HG03095 (cell line): ENCODE measurements around the gene PARD3B.

Experiments used
- ATAC-seq: cut with Tn5 transposase; IDR thresholded peaks from one replicate; pipeline ENCODE4 v1.9.1; 2021; ENCODE audit warnings: moderate library complexity; ENCODE audit not compliant: unreplicated experiment

PARD3B gene

DNA sequence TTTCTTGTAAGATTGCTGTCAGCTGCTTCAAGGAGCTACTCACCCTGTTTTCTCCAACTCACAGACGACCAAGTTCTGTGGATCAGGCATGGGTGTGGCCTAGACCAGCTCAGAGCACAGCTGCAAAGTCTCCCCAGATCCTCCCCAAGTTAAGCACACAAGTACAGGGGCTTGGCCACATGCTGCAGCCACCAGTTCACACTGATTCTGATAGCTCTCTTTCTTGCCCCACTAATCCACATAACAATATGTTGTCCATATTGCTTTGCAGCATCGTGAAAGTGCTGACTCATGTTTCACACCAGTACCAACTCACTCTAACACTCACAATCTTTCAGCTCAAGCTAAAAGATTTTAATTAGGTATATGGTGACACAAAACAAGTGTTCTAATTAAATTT lies 437.0 kb downstream of the PARD3B start:
- no peak for ATAC-seq

DNA sequence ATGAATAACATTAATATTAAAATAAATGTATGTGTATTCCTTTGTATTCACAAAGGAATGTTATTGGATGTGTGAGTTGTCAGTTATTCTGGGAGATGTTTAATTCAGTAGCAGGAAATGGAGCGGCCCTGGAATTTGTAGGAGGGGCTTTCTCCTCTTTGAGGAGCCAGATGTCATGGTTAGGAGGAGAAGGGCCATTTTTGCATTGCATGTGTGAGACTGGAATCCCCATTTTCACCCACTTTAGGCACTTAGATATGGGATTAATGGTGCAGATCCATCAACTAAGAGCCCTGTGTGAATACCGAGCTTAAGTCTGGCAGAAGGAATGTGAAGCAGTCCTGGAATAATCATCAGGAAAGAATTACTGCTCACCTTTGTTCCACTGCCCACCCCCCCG lies 439.2 kb downstream of the PARD3B start:
- no peak for ATAC-seq

DNA sequence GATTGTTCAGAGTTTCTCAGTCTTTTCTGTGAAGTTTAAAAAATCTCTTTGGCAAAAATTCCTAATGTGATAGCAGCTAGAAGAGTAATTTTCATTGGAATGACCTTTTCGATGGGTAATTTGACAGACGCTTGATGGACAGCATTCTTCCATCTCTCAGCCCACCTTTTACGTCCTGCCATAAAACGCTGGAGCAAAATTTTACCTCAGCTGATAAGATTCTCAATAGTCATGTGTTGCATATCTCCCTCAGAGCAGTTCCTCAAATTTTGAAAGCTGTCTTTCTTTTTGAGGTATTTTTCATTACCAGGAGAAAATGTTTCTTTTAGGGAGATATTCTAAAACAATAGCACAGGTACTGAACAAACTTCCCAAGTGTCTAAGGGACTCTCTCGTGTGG lies 441.4 kb downstream of the PARD3B start:
- ATAC-seq: no peak

DNA sequence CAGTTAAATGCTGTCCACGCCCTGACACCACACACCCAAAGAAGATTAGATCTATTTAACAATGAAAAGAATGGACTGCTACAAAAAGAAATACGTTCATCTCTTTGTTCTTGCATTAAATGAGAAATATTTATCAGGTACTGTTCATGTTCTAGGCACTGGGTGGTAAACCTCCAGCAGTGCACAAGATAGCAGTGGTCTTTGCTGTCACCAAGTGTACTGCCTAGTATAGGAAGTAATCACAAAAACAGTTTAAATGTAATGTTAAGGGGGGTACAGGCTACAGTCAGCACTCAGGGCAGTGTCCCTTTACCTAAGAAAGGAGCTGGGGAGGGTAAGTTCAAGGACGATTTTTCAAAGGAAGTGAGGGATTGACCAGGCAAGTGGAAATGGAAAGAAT lies 443.6 kb downstream of the PARD3B start:
- no peak for ATAC-seq

DNA sequence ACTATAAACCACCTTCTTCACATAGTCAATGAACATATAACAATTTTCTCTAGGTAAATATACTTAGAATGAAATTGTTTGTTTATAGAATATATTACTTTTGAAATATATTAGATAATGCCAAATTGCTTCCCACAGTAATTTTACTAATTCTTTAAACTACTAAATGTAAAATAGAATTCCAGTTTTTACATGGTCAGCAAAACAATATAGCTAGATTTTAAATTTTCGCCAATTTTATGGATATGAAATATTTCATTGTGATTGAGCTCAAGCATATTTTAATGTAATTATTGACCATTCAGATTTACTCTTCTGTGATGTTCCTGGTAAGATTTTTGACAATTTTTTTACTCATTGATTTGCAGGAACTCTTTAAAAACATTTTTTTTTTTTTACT lies 444.6 kb downstream of the PARD3B start:
- ATAC-seq: no peak

DNA sequence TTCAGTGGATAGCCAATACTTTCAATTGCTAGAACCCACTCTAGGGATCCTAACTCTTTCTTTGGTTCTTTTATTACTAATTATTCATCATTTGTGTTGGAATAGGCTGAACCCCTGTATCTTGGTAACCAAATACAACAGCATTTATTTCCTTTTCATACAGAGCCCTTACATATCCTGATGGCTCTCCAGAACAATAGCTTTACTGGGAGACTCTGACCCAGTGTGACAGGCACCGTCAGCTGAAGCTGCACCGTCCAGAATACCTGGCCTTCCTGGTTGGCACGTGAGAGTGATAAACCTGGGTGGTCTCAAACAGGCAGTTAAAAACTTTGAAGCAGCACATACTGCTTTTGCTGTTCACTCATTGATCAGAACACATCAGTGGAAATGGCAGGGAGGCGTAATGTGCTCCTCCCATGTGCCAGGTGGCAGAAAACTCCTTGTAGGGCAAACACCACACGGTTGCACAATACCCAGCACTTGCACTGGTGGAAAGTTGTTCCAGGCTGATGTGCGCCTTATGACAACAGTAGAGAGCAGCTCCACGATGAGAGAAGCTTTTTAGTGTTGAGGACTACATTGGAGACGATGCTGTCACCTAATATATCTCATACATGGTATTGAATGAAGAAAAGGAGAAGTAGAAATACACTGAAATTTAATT lies 456.2 kb downstream of the PARD3B start:
- ATAC-seq: no peak

DNA sequence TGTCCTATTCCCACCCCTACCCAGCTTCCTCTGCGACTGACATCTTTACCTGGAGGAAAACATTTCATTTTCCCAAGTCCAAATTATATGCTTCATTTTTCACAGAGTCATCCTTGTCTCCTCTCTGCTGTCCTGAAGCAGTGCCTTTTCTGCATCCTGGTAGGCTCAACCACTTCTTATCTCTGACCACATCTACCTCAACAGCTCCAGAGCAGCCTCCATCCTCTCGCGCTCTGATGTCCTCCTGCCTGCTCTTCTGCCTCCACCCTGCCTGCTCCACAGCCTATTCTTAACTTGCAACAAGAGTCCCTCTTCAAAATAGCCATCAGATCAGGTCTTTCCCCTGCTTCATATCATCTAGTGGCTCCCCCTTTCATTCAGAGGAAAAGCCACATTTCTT lies 457.1 kb downstream of the PARD3B start:
- ATAC-seq: no peak

DNA sequence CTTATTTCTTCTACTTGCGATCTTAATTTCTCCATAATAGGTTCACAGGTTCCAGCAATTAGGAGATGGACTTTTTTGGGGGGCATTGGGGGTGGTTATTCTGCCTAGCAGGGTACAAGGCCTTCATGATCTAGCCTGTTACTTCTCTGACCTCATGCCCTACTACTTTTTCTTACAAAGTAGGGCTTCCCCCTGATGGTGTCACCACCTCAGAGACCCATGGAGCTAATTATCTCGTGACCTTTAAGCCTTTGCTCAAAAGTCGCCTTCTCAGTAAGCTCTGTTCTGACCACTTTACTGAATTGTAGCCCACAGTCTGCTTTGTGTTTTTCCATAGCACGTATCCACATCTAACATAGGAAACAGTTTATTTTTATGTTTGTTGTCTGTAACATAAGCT lies 458.0 kb downstream of the PARD3B start:
- ATAC-seq: no peak

DNA sequence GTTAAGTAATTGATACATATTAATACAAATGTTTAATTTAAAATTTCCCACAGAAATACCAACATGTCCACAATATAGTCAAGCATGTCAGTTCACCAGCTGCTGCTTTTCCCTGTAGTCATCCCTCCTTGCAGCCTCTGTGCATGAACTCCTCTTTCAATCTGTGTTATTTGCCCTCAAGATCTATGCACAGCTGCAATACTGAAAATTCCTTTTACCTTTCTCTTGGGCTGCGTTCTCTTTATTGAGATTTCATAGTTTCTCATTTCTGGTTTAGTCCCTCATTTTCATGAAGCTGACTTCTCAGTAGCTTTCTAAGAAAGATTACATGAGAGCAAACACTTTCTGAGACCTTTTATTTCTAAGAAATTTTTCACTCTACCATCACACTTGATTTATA lies 464.9 kb downstream of the PARD3B start:
- no peak for ATAC-seq

DNA sequence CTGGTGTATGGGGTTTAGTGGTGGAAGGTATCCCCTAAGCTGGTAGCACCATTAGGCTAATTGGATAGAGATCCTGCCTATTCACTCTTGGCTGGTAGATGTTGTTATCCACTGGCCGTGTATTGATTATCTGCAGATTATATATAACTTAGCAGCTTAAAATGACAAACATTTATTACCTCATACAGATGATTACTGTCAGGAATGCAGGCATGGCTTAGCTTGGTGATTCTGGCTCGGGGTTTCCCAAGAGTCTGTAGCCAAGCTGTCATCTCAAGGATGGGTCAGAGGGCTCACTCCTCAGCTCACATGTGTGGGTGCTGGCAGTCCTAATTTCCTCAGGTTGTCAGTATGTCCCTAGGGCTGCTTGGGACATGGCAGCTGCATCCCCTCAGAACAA lies 465.8 kb downstream of the PARD3B start:
- no peak for ATAC-seq

DNA sequence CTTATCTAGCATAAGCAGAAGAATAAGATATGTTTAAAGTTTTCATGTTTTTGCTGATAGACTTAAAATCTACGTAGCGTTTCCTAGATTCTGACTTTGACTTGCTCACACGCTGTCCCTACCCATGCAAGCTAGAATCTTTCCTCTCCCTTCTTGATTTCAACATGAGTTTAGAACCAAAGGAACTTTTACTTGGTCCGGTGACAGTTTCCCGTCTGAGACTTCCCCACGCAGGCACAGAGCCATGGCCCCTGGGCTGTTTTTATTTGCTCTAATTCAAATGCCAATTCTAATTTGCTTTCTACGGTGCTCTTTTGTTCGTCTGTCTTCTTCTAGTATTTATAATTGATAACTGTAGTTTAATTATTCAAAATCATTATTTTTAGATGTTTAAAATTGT lies 467.7 kb downstream of the PARD3B start:
- no peak for ATAC-seq

DNA sequence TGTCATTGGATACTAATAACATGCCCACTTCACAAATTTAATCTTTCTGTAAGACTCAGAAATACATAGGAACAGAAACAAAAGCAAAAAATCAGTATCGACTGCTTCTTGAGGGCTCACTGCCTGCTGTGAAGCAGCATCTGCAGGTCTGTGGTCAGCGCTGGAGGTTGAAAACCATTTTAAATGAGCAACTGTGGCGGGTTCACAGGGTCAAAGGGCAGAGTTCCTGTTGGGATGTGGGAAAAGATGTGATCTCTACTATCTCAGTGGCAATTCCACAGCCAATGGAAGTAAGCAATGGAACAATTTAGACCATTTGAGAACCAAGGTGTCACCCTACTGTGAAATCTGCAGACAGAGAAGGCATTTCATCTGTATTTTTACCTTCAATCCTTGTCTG lies 468.3 kb downstream of the PARD3B start:
- ATAC-seq: no peak

DNA sequence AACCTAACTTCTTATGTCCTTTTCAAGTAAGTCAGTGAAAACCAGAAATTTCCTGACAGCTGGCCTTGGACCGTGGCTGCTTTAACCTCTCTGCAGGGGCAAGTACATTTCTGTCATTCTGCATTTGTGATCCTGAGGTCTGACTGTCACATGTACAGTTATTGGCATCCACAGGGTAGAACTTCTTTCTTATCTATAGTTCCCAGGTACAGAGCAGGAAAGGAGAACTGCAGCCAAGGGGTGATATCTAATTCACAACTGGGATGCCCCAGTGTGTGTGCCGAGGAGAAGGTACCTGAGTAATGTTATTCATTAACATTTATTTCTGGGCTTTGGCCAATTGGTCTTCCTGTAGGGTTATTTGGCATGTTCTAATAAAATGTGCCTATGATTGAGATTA lies 468.9 kb downstream of the PARD3B start:
- no peak for ATAC-seq

DNA sequence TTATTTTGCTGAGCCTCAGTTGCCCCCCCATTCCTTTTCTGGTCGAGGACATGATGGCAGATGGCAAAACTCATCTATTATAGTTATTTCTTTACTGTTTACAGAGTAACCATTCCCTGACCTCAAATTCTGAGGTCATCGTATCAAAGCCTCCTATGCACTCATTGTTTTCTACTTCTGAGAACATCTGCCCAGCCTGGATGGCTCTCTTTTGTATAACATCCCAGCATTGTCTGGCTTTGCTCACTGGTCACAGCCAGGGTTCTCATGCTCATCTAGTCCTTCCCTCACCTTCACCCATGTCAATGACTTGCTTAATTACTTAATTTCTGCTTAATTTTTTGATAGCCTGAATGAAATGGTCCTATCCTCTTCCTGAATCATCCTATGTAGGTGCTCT lies 472.1 kb downstream of the PARD3B start:
- ATAC-seq: no peak

DNA sequence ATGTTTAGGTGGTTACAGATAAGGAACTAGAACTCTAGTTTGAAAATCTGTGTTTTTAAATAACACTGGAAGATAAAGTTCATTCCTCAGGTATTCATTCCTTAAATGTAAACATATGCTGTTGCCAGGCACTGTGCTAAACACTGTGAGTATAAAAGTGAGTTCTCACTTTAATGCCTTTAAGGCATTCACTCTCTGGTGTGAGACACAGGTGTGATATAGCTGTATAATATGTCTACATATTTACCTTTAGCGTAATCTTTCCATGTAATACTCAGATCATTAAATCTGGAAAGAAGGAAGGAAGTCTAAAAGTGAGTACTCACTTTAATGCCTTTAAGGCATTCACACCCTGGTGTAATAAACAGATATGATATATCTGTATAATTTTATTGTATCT lies 472.6 kb downstream of the PARD3B start:
- no peak for ATAC-seq

DNA sequence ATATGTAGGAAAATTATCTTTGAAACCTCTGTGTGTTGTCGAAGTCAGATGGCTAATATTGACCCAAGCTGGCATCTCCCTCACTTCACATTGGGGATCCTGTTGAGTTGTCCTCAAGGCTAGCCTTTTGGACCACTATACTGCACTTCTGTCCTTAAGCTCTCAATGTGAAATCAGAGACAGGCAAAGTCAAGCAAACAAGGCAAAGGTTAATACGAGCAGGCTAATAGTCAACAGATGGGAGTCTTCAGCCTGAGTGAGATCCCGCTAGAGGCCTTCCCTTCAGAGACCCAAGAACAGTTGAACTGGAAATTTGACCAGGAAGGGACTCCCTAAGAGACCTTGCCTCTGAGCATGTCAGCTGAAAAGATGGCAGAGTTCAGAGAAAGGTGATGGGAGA lies 475.4 kb downstream of the PARD3B start:
- ATAC-seq: no peak

DNA sequence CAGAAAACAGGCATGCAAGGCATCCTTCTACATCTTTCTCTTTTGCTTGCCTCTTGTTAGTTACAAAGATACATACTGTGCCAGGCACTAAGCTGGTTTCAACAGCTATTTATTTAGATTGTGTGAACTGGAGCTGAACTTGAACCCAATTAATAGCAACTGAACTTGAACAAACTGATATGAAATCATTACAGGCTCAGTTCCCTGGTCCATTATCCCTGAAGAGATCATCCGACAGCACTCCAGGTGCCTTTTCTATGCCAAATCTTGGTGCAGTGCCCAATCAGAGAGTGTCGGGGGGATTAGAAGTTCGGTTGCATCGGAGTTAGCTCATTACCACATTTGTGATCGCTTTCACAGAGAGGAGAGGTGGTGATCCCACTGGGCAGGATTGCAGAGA lies 477.6 kb downstream of the PARD3B start:
- no peak for ATAC-seq

DNA sequence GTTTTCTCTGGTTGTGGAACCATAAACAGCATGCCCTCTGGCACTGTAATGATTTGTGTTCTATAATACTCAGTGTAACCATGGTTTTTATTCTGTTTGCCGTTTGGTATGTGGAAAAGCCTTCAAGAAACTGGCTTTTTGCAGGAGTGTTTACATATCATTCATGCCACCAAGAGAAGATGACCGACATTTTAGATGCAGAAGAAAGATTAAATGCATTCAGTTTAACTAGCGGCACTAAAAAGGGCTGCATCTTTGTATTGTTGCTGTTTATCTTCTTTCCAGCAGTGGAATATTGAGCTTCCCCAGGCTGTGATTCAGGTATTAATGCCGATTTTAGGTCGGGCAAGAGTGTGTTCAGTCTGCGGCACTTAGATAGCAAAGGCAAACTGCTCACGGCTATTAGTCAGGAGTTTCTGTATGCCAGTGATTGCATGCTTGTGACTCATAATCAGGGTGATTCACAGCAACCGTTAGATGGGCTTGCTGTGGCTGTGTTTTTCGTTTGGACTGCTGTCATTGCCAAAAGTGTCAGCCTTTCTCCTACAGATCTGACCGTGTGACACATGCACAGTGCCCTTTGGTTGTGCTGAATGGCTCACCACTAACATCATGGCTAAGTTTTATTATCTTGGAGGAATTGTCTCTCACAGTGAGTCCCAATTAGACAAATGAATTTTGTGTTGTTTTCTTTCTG lies 479.7 kb downstream of the PARD3B start:
- no peak for ATAC-seq

DNA sequence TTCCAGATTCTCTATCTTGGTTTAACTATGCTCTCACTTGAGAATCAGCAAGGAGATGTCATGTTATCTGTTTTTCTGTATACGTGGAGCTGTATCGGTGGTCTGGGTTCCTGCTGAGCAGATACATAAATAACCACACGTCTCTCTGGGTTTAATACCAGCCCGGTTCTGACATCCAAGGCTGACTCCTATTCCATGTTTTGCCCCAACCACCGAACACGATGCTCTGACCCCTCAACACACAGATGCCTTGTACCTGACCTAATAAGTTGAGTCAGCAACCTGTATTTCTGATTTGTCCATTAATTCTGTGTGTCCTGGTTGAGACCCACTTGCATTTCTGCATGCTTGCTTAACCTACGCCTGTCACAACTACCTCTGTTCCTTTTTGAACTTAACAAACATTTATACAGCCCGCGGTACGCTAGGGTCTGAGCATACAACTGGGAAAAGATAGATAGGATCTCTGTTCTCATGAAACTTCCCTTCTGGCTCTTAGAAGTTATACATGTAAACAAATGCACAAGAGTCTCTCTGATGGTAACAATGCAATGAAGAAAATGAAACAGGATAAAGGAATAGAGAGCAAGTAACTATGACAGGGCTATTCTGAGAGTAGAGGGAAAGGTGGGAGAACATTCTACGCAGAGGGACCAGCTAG lies 480.4 kb downstream of the PARD3B start:
- ATAC-seq: no peak

DNA sequence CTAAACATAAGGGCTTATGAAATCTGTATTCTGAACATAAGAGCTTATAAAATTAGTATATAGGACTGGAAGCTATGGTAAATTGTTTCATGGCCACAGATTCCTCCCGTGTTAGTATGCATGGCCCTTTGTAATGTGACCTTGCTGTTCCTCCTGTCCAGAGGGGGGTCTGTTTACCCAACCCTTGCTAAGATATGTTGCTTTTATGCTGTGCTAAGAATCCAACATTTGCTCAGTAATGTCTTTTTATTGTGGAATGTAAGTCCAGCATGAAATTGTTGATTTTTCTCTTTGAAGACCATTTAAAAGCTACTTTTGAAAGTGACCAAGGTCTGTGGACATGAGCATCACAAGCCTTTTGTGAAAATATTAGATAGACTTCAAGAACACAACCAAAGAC lies 485.4 kb downstream of the PARD3B start:
- ATAC-seq: no peak

DNA sequence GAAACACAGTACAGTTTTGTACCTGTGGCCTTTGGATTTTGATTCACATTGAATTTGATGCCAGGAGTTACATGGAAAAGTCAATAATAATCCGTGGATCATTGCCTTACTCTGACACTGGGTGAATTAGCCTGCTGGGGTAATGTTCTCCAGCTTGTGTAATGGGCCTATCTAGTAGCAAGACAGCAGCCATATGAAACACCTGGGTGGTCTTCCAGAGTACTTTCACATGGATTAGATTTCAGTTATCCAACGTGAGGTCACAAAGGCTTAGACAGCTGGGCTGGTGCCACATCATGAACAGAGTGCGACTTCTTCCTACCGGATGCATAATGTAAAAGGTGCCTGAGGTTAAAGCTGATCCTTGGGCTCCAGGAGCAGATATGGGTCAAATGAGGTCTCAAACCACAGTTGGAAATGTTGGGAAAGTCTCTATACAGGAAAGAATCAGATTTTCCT lies 486.8 kb downstream of the PARD3B start:
- no peak for ATAC-seq

DNA sequence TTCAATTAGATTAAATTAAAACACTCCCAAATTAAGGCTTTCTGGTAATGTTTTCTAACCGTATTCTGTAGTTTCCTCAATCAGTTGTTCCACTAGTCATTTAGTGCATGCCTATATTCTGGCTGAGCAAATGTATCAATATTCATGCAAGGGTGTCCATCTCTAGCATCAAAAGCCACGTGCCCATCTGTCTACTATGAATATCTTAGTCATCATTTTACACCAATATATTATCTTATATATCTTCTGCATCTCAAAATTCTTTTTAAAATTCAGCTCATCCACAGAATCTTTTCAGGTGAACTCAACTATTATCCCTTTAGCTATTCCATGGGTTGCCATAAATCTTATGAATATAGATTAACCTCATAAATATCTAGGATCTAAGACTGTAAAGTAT lies 488.2 kb downstream of the PARD3B start:
- no peak for ATAC-seq
